H9 (cell line): Measurements from ENCODE around the gene ADCY5. TPM values are rescaled to one million over a fixed set of nuclear protein-coding genes. Genes with fewer than 3 reads are reported as not detected.
A peak's percentile ranks its signal among the peaks of the same experiment; 100 is the strongest.

Experiments used
- DNase-seq: peaks from one replicate; pipeline ENCODE4 v3.0.0-alpha.2; 2017
- H2AFZ ChIP-seq: one replicate; pipeline ENCODE4 v1.6.1; 2013; ENCODE audit warnings: mild to moderate bottlenecking, low read length, control low read depth, moderate library complexity
- H2AK5ac ChIP-seq: 2 replicates; pipeline ENCODE4 v1.6.1; 2013; ENCODE audit warnings: low read length, control low read depth, mixed read lengths; ENCODE audit not compliant: insufficient read length
- H2BK120ac ChIP-seq: one replicate; pipeline ENCODE4 v1.6.1; 2013; ENCODE audit warnings: low read depth, mild to moderate bottlenecking, low read length, control low read depth, inconsistent platforms; ENCODE audit not compliant: poor library complexity, severe bottlenecking
- H2BK12ac ChIP-seq: 2 replicates; pipeline ENCODE4 v1.6.1; 2013; ENCODE audit warnings: low read length, control low read depth, mixed read lengths, low read depth; ENCODE audit not compliant: insufficient read length
- H2BK15ac ChIP-seq: 2 replicates; pipeline ENCODE4 v1.6.1; 2013; ENCODE audit warnings: low read depth, low read length, control low read depth
- H2BK20ac ChIP-seq: one replicate; pipeline ENCODE4 v1.6.1; 2013; ENCODE audit warnings: low read depth, mild to moderate bottlenecking, low read length, control low read depth, inconsistent platforms; ENCODE audit not compliant: poor library complexity, severe bottlenecking
- H2BK5ac ChIP-seq: 2 replicates; pipeline ENCODE4 v1.6.1; 2013; ENCODE audit warnings: low read length, control low read depth, mixed read lengths; ENCODE audit not compliant: insufficient read length
- H3K14ac ChIP-seq: 2 replicates; pipeline ENCODE4 v1.6.1; 2013; ENCODE audit warnings: low read length, control low read depth; ENCODE audit not compliant: insufficient read depth
- H3K18ac ChIP-seq: 2 replicates; pipeline ENCODE4 v1.6.1; 2013; ENCODE audit warnings: low read depth, mild to moderate bottlenecking, mixed read lengths, low read length, control low read depth; ENCODE audit not compliant: insufficient read length
- H3K23ac ChIP-seq: 2 replicates; pipeline ENCODE4 v1.6.1; 2013; ENCODE audit warnings: low read length, control low read depth, mixed read lengths, low read depth; ENCODE audit not compliant: insufficient read length
- H3K23me2 ChIP-seq: 2 replicates; pipeline ENCODE4 v1.6.1; 2013; ENCODE audit warnings: low read depth, mild to moderate bottlenecking, mixed read lengths, low read length, control low read depth; ENCODE audit not compliant: insufficient read length, poor library complexity, severe bottlenecking
- H3K27ac ChIP-seq: 2 replicates; pipeline ENCODE4 v1.5.1; 2013; ENCODE audit warnings: low read length, control low read depth, mixed read lengths, low read depth; ENCODE audit not compliant: insufficient read length
- H3K27me3 ChIP-seq: 2 replicates; pipeline ENCODE4 v1.6.1; 2013; ENCODE audit warnings: low read length, control low read depth, inconsistent platforms; ENCODE audit not compliant: insufficient read depth
- H3K4ac ChIP-seq: 2 replicates; pipeline ENCODE4 v1.6.1; 2013; ENCODE audit warnings: low read depth, mild to moderate bottlenecking, control low read depth, inconsistent platforms, low read length, moderate library complexity
- H3K4me1 ChIP-seq: 2 replicates; pipeline ENCODE4 v1.6.1; 2013; ENCODE audit warnings: low read length, control low read depth, inconsistent platforms; ENCODE audit not compliant: insufficient read depth
- H3K4me2 ChIP-seq: 2 replicates; pipeline ENCODE4 v1.6.1; 2013; ENCODE audit warnings: low read length, control low read depth, mixed read lengths; ENCODE audit not compliant: insufficient read length, insufficient read depth
- H3K56ac ChIP-seq: 2 replicates; pipeline ENCODE4 v1.6.1; 2013; ENCODE audit warnings: low read depth, mild to moderate bottlenecking, mixed read lengths, low read length, control low read depth; ENCODE audit not compliant: insufficient read length
- H3K79me1 ChIP-seq: 2 replicates; pipeline ENCODE4 v1.6.1; 2013; ENCODE audit warnings: low read depth, mild to moderate bottlenecking, moderate library complexity, low read length, control low read depth, inconsistent platforms; ENCODE audit not compliant: insufficient read depth, poor library complexity, severe bottlenecking
- H3K79me2 ChIP-seq: 2 replicates; pipeline ENCODE4 v1.6.1; 2013; ENCODE audit warnings: low read length, control low read depth, inconsistent platforms; ENCODE audit not compliant: insufficient read depth
- H3K9ac ChIP-seq: 2 replicates; pipeline ENCODE4 v1.6.1; 2013; ENCODE audit warnings: low read length, control low read depth, mixed read lengths; ENCODE audit not compliant: insufficient read length; ENCODE audit errors: extremely low read depth
- H3K9me3 ChIP-seq: one replicate; pipeline ENCODE4 v1.6.1; 2013; ENCODE audit warnings: low read depth, low read length, inconsistent platforms; ENCODE audit not compliant: control insufficient read depth
- H3T11ph ChIP-seq: one replicate; pipeline ENCODE4 v1.6.1; 2013; ENCODE audit warnings: mild to moderate bottlenecking, low read length, control low read depth, inconsistent platforms
- H4K20me1 ChIP-seq: one replicate; pipeline ENCODE4 v1.6.1; 2013; ENCODE audit not compliant: control insufficient read depth, insufficient read length, insufficient read depth
- H4K5ac ChIP-seq: 2 replicates; pipeline ENCODE4 v1.6.1; 2013; ENCODE audit warnings: low read depth, mild to moderate bottlenecking, mixed read lengths, low read length, control low read depth; ENCODE audit not compliant: insufficient read length
- H4K8ac ChIP-seq: replicated peaks from 2 replicates; pipeline ENCODE4 v1.6.1; 2013; ENCODE audit warnings: low read length, control low read depth, mixed read lengths, low read depth; ENCODE audit not compliant: insufficient read length
- H4K91ac ChIP-seq: 2 replicates; pipeline ENCODE4 v1.6.1; 2013; ENCODE audit warnings: low read depth, mild to moderate bottlenecking, moderate library complexity, mixed read lengths, low read length, control low read depth; ENCODE audit not compliant: insufficient read length
- H3K27ac Mint-ChIP-seq, 3 experiments: 2 replicates in 2 of 3; 3 replicates in 1 of 3; pipeline ENCODE4 v1.8.0; 2020 to 2021; ENCODE audit warnings: mixed read lengths in 3 of 3, mild to moderate bottlenecking in 1 of 3, moderate library complexity in 1 of 3
- H3K27me3 Mint-ChIP-seq: 2 replicates; pipeline ENCODE4 v1.8.0; 2021; ENCODE audit warnings: low read depth, mild to moderate bottlenecking, moderate library complexity, mixed read lengths
- H3K36me3 Mint-ChIP-seq, 3 experiments: 2 replicates in 2 of 3; 3 replicates in 1 of 3; pipeline ENCODE4 v1.8.0; 2020 to 2021; ENCODE audit warnings: low read depth in 3 of 3, mixed read lengths in 3 of 3; ENCODE audit not compliant: insufficient read depth in 1 of 3
- H3K4me1 Mint-ChIP-seq, 2 experiments: 2 replicates each; pipeline ENCODE4 v1.8.0; 2020; ENCODE audit warnings: mixed read lengths in 2 of 2
- H3K4me3 Mint-ChIP-seq, 2 experiments: 2 replicates in 1 of 2; 3 replicates in 1 of 2; pipeline ENCODE4 v1.8.0; 2020 to 2021; ENCODE audit warnings: mild to moderate bottlenecking in 2 of 2, mixed read lengths in 2 of 2, moderate library complexity in 1 of 2
- H3K9me3 Mint-ChIP-seq, 2 experiments: 2 replicates in 1 of 2; 3 replicates in 1 of 2; pipeline ENCODE4 v1.8.0; 2020; ENCODE audit warnings: mild to moderate bottlenecking in 2 of 2, mixed read lengths in 2 of 2, moderate library complexity in 1 of 2
- WGBS: extraction: QIAGEN DNeasy Blood & Tissue Kit; methylation state at CpG from one replicate; pipeline ENCODE4 v1.1.7; 2013; ENCODE audit warnings: missing lambda C conversion rate, low lambda C conversion rate, mixed read lengths; ENCODE audit not compliant: insufficient read length; ENCODE audit errors: extremely low coverage; 5-methylcytosine and 5-hydroxymethylcytosine counted together
- total RNA-seq: library from RNA; stranded (reverse); gene quantifications from 2 replicates; pipeline ENCODE4 v1.2.1, GENCODE V29; 2021
- TF ChIP-seq, protein P1 (sequence below): fragments of 200-600 bp; sonication (generic); conservative IDR thresholded peaks from 3 replicates; pipeline ENCODE4 v1.8.0; 2021; ENCODE audit warnings: antibody characterized with exemption, mild to moderate bottlenecking

Gene ADCY5
- total RNA-seq, 1 experiment from 2014 or later, result 5.0 TPM

DNA sequence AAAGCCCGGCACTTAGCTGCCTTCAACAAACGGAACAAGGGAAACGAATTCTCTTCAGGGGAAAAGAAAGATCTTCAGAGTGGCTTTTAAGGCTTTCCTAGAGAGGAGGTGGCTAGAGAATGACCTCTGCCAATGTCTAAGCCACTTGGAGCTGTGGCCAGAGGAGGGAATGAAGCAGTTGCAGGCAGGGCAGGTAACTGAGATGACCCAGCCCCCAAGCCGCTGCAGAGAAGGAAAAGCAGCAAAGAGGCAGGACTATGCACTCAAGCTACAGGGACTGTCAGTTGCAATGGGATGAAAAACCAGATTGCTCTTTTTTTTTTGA lies 133.7 kb downstream of the ADCY5 start:
- Histone ChIP-seq H3K14ac (no peak overlapping the region), H3K56ac (no peak overlapping the region), H3K4me2 (no peak overlapping the region), H3K27me3 (no peaks in the 10 kb centered on the region), H4K5ac (no peak overlapping the region), H4K8ac (no peak overlapping the region), H2BK5ac (no peak overlapping the region), H2AK5ac (no peak overlapping the region), H3K9me3 (no peaks in the 10 kb centered on the region), H3K23ac (no peak overlapping the region), H4K91ac (no peak overlapping the region), H3K27ac (peak overlapping the region; percentile 72), H4K20me1 (no peaks in the 10 kb centered on the region), H3K23me2 (peaks cover 8% of the 10 kb centered on the region), H2BK20ac (no peak overlapping the region), H2BK15ac (no peak overlapping the region), H3K4ac (no peak overlapping the region), H2BK12ac (no peak overlapping the region), H2AFZ (no peak overlapping the region), H2BK120ac (no peak overlapping the region), H3K18ac (peak overlapping the region; percentile 29), H3K4me1 (peaks cover 30% of the 10 kb centered on the region; the same call in 1 of the 2 replicates), H3T11ph (no peak overlapping the region), H3K79me2 (peaks cover 2% of the 10 kb centered on the region; the same call in 1 of the 2 replicates), H3K79me1 (no peaks in the 10 kb centered on the region), H3K9ac (no peak overlapping the region)
- Mint-ChIP-seq H3K4me3 (peak overlapping the region; percentile 57 to 69; a peak in 4 of 5 replicates), H3K36me3 (peaks cover 0 to 8% (median 2%) of the 10 kb centered on the region in 3 experiments; a peak in 6 of 7 replicates), H3K4me1 (peaks cover 72 to 74% of the 10 kb centered on the region in 2 experiments), H3K27ac (peak overlapping the region; percentile 99), H3K27me3 (peaks cover 5% of the 10 kb centered on the region), H3K9me3 (no peaks in the 10 kb centered on the region; a peak in 1 of 5 replicates)
- no peak for DNase-seq
- no CpG with 5 or more reads among the region's 4 CpGs for WGBS
- TF ChIP-seq, protein P1, sequence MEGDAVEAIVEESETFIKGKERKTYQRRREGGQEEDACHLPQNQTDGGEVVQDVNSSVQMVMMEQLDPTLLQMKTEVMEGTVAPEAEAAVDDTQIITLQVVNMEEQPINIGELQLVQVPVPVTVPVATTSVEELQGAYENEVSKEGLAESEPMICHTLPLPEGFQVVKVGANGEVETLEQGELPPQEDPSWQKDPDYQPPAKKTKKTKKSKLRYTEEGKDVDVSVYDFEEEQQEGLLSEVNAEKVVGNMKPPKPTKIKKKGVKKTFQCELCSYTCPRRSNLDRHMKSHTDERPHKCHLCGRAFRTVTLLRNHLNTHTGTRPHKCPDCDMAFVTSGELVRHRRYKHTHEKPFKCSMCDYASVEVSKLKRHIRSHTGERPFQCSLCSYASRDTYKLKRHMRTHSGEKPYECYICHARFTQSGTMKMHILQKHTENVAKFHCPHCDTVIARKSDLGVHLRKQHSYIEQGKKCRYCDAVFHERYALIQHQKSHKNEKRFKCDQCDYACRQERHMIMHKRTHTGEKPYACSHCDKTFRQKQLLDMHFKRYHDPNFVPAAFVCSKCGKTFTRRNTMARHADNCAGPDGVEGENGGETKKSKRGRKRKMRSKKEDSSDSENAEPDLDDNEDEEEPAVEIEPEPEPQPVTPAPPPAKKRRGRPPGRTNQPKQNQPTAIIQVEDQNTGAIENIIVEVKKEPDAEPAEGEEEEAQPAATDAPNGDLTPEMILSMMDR, result no peak
